GM12874 (cell line): Measurements from ENCODE around the gene CSMD2.

Experiments
- TF ChIP-seq, protein P1 (sequence below): IDR thresholded peaks from 2 replicates; pipeline ENCODE4 v1.5.1; 2011; ENCODE audit warnings: low read depth, mild to moderate bottlenecking, control low read depth, low read length, moderate library complexity; ENCODE audit not compliant: insufficient read depth

CSMD2 gene

DNA sequence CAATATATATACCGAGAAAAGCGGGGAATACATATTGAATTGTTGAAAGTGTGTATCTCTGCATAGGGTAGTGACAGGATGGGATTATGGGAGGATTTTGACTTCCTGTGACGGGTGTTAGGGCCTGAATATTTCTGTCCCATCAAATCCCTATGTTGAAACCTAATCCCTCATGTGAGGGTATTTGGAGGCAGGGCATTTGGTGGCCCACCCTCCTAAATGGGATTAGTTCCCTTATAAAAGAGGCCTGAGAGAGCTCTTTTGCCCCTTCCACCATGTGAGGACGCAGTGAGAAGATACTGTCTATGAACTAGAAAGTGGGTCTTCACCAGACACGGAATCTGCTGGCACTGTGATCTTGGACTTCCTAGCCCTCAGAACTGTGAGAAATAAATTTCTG, 555.3 kb downstream of the CSMD2 start:
- TF ChIP-seq, protein P1, sequence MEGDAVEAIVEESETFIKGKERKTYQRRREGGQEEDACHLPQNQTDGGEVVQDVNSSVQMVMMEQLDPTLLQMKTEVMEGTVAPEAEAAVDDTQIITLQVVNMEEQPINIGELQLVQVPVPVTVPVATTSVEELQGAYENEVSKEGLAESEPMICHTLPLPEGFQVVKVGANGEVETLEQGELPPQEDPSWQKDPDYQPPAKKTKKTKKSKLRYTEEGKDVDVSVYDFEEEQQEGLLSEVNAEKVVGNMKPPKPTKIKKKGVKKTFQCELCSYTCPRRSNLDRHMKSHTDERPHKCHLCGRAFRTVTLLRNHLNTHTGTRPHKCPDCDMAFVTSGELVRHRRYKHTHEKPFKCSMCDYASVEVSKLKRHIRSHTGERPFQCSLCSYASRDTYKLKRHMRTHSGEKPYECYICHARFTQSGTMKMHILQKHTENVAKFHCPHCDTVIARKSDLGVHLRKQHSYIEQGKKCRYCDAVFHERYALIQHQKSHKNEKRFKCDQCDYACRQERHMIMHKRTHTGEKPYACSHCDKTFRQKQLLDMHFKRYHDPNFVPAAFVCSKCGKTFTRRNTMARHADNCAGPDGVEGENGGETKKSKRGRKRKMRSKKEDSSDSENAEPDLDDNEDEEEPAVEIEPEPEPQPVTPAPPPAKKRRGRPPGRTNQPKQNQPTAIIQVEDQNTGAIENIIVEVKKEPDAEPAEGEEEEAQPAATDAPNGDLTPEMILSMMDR: no peak

DNA sequence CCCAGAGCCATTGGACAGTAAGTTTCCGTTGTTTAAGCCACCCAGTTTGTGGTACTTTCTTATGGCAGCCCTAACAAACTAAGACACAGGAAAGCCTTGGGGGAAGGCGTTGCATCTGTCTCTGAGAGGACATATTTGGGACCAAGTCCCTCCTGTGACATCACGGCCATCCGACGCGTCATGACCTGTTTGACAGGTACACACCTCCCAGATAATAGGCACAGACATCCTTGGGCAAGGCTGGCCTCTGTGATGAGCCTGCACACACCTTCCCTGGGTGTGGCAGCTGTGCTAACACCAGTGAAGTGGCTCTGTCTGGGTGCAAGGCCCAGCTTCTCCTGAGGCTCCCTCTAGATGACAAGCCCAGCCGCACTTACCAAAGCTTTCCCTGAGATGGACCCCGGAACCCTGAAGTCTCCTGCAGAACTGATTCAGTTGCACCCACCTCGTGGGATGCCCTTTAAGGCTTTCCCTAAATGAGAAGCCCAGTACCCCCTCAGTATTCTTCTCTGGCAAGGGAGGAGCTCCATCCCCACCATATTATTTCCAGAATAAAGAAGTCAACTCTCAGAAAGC, 556.1 kb downstream of the CSMD2 start:
- TF ChIP-seq, protein P1: no peak

DNA sequence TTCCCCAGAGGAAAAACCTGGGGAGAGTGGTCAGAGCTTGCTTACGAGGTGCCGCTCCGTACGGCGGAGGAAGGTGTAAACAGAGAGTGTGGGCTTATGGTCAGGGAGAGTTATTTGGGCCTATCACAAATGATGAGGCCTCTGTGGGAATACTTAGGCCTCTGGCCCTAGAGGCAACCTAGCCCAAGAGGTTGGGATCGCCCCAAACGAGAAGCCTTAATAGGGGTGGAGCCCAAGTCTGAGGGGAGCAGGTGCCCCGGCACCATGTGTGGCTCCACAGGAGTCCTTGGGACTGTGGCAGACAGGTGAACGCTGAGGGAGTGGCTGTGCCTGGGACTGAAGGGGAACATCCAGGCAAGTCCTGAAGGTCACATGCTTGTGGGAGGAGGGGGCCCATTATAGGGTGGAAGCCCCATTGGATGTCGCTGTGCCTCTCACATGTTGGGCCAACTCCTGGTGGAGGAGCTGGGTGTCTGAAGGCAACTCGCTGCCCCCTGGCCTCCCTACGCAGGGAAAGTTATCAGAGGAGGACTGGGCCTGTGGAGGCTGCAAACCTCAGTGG, 557.5 kb downstream of the CSMD2 start:
- TF ChIP-seq, protein P1: no peak

DNA sequence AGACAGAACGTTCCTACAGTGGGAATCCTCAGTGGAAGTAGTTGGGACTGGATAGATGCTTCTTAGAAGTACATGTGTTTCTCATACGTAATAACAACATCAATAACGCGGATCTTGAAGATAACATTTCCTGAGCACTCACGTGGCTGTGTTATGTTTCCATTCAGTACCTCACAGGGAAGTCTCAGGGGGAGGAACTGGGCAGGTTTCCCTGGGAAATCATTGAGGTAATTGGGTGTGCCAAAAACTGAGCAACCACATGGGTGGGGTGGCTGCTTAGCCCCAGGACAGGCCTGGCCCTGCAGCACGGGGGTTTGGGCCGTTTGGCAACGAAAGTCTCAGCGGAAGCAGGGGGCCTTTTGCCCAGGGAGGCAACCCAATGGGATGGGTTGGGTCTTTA, 558.8 kb downstream of the CSMD2 start:
- TF ChIP-seq, protein P1: no peak

DNA sequence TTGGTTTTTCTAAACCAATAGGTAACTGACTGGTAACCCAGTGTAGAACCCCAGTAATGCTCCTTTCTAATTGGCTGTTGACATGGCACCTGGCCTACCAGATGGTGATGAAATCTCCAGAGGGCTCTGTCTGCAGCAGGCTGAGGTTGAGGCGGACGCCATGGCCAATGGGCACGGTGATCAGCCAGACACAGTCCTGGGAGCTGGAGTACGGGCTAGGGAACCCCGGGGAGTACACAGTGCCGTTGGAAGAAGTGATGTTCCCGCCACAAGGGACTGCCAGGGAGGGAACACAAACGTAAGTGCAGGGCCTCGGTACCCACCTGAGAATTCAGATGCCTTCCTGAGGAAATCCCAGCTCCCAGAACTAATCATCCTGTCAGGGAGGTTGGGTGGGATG, 562.8 kb downstream of the CSMD2 start:
- TF ChIP-seq, protein P1: no peak

DNA sequence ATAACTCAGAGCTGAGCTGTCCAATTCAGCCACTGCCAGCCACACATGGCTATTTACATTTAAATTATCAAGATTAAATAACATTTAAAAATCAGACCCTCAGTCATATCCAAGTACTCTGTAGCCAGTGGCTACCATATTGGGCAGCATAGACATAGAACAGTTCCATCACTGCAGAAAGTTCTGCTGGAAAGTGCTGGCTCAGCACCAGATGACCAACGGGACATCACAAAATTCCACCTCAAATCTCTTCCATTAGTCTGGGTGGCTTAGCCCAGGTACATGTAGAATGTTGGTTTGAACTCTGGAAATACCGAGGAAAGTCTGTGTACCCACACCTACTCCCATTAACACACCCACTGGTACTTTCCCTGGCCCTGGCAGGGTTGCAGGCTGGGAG, 563.3 kb downstream of the CSMD2 start:
- TF ChIP-seq, protein P1: no peak

DNA sequence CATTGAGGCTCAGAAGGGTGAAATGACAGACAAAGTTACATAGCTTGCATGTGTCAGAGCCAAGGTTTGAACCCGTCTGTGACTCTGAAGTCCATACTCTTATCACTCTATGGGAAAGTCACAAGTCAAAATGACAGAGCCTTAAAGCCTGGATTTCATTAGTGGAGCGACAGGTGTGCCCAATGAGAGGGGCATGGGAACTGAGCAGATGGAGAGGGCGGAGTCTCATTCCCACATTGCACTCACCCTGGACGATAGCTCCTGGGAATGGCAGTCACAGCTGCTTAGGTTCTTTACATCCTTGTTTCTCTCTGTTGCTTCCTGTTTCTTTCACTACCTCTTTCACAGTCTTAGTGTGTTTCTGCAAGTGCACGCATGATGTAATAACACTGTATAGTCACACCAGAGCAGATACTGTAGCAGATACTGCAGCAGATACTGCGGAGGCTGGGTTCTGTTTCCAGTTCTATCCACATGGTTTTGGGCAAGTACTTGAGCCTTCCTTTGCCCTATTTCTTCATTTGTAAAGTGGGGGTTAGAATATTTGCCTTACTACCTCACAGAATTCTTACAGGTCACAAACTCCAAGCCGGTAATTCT, 565.4 kb downstream of the CSMD2 start:
- TF ChIP-seq, protein P1: no peak
